HG02840 (cell line): ENCODE results near the gene SLC24A2.

ENCODE experiments used
- ATAC-seq: cut with Tn5 transposase; IDR thresholded peaks from one replicate; pipeline ENCODE4 v1.9.1; 2021; ENCODE audit warnings: mild to moderate bottlenecking, moderate library complexity, moderate number of reproducible peaks; ENCODE audit not compliant: unreplicated experiment, low FRiP score

SLC24A2 gene

DNA sequence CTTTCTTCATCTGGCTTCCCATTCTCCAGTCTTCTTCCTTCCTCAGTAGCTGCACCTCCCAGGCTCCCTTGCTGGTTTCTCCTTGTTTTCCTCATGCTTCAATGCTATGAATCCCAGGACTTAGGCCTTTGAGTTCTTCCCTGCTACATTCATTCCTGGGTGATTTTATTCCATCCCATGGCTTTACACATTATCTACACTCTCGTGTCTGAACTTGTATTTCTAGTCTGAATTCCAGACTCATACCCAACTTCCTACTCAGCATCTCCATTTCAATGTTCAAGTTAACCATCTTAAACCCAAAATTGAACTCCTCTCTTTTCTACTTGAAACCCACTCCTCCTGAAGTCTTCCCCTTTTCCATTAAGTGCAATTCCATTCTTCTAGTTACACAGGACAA is 20.0 kb downstream of the SLC24A2 start:
- ATAC-seq: no peak

DNA sequence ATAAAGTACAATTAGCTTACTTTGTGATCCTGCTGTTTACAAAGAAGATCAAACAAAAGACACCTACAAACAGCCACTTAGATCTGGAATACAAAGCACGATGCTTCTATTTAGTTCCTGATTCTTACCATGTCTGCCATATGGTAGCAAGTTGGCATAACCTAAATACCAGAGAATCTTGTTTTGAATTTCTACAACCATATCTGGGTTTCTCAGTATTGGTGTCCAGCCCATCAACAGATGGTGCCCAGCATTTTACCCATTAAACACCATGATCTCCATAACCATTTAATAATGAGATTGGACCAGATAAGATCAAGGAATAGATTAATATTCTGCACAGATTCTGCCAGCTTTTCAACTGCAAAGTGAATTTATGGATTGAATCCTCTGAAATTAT is 29.8 kb downstream of the SLC24A2 start:
- no peak for ATAC-seq

DNA sequence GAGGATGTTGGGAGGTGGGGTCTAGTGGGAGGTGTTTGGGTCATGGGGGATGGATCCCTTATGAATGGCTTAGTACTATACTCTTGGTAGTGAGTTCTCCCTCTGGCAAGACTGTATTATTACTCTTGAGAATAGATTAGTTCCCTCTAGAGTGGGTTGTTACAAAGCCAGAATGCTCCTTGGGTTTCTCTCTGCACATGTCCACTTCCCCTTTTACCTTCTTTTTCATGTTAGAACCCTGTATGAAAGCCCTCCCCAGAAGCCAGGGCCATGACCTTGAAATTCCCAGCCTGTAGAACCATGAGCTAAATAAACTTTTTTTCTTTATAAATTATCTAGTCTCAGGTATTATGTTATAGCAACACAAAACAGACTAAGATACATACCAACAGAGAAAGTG is 31.1 kb downstream of the SLC24A2 start:
- ATAC-seq: no peak

DNA sequence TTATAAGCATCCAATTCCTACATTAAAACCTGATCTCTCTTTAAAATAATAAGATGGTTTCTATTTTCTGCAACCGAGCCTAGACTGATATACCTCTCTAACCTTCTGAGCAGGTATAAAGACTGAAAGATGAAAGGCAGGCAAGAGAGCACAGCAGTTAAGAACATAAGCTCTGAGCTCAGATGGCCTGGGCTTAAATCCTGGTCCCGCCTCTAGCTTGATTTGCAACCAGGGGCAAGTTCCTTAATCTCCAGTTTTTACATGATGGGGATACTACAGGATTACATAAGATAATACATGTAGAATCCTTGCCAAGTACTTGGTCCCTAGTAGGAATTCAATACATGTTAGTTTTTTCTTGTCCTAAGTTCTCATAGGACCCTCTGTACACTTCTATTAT is 33.9 kb downstream of the SLC24A2 start:
- no peak for ATAC-seq

DNA sequence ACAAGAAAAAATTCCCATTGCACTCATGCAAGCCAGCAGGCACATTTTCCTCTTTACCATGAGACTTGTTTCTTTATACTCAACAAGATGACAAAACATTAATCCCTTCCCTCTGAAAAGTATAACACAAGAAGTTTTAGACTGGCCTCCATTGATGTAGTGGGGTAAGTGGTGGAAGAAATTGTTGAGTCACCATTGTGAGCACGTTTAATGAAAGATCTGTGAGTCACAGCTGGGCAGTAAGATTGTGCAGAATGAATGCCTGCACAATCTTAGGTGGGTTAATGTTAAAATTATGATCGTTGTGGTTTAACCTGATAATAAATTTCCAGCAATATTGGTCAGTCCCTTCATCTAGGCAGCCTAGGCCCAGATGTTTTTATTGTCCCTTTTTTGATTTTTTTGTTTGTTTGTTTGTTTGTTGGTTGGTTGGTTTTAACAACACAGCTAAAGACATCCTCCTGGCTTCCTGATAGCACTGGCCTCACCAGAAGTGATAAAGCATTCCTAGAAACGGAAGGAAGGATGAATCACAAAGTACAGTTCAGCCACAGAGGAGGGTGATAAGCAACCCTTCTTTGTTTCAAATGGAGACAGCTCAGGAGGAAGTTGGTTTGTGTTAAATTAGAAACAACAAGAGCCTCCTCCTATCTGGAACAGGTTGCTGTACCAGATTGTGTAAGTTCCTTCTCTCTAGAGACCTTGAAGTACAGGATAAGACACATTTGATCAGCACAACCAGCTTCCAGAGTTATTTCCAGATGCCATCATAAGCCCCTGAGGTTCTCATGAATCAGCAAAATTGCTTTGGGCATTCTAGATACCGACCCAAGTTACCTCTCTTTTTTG is 40.3 kb downstream of the SLC24A2 start:
- ATAC-seq: no peak

DNA sequence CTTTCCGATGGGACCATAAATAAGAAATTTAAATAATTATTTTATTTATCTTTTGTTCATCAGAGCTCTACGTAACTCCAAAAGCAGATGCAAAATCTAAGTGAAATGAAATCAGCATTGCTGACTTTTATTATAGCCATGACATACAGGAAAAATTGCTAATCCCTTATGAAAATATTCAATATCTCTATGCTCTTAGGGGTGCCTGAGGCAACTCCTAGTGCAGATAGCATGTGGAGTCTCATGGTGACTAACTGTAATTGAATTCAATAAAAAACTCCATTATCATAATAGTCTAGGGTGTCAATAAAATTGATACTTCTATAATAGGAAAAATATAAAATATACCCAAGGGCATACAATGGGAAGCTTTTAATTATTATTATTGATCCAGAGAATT is 42.6 kb downstream of the SLC24A2 start:
- no peak for ATAC-seq

DNA sequence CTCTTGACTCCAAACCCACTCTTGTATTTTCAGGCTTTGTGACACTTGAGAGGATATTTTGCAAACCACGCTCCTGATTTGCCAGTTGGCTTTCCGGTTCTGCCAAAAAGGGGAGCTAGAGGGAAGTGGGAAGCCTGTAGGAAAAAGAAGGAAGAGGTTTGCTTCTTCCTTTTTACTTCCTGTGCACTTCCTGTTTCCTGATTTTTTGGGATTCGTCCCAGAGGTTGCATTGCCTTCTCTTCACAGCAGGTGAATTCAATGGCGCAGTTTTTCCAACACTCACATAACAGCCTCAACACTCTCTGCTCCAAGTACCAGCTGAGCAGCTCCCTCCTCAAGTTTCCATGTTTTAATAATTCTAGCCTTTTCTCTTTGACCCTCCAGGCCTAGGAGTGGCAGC is 47.7 kb downstream of the SLC24A2 start:
- no peak for ATAC-seq
